Thoracic aorta (tissue), 2 donors: ENCODE results near the gene PMEPA1. TPM values are rescaled to one million over a fixed set of nuclear protein-coding genes. Genes with fewer than 3 reads are reported as not detected.

Source experiments
- ATAC-seq: fragments of 150-250 bp; one replicate; pipeline ENCODE4 v1.8.0; 2017; ENCODE audit warnings: low read depth; ENCODE audit not compliant: insufficient number of reproducible peaks, low FRiP score
- DNase-seq: peaks from one replicate; pipeline ENCODE4 v3.0.0-alpha.2; 2020; ENCODE audit warnings: low spot score
- H3K27ac ChIP-seq, 2 donors: fragments of 200-600 bp; sonication (generic); 1 replicate in 1 of 2; 2 replicates in 1 of 2; pipeline ENCODE4 v1.5.1; 2016; ENCODE audit warnings: mild to moderate bottlenecking in 2 of 2, moderate library complexity in 2 of 2
- H3K27me3 ChIP-seq: fragments of 200-600 bp; sonication (generic); replicated peaks from 2 replicates; pipeline ENCODE4 v1.6.0; 2016; ENCODE audit warnings: mild to moderate bottlenecking; ENCODE audit not compliant: insufficient read depth
- H3K36me3 ChIP-seq: fragments of 200-600 bp; sonication (generic); one replicate; pipeline ENCODE4 v1.5.1; 2016
- H3K4me1 ChIP-seq, 2 donors: fragments of 200-600 bp; sonication (generic); 1 replicate in 1 of 2; 2 replicates in 1 of 2; pipeline versions ENCODE4 v1.5.1 to v1.6.0; 2016; ENCODE audit warnings: low read depth in 2 of 2, mild to moderate bottlenecking in 1 of 2; ENCODE audit not compliant: control insufficient read depth in 1 of 2
- H3K4me3 ChIP-seq: fragments of 200-600 bp; sonication (generic); 2 replicates; pipeline ENCODE4 v1.5.1; 2016; ENCODE audit warnings: mild to moderate bottlenecking
- H3K9me3 ChIP-seq: fragments of 200-600 bp; sonication (generic); 2 replicates; pipeline ENCODE4 v1.5.1; 2016
- CTCF ChIP-seq: fragments of 200-600 bp; sonication (generic); IDR thresholded peaks from one replicate; pipeline ENCODE4 v1.5.1; 2019; ENCODE audit warnings: antibody characterized with exemption
- total RNA-seq, 2 donors: library from RNA; depleted of rRNA; stranded (reverse); fragments of >200 nt; gene quantifications; one replicate each; pipeline versions ENCODE4 v1.1.0 to v1.2.3, GENCODE V29; 2016

The PMEPA1 gene
- total RNA-seq, 2 donors from 2014 or later, result 68.4 to 104 TPM

GRCh38 chr20:57628047-57628961 is 81.5 kb downstream of the PMEPA1 start:
- peaks cover 4 to 14% of the 10 kb centered on the region in 2 donors for H3K4me1 ChIP-seq
- DNase-seq, result no peak
- no peak for ATAC-seq
- no peaks in the 10 kb centered on the region for H3K27me3 ChIP-seq
- H3K27ac ChIP-seq, result peak overlapping the region; percentile 36 to 55
- H3K9me3 ChIP-seq, result no peaks in the 10 kb centered on the region
- TF ChIP-seq CTCF, result no peak
- no peaks in the 10 kb centered on the region for H3K36me3 ChIP-seq
- peak overlapping the region; percentile 8 for H3K4me3 ChIP-seq

DNA sequence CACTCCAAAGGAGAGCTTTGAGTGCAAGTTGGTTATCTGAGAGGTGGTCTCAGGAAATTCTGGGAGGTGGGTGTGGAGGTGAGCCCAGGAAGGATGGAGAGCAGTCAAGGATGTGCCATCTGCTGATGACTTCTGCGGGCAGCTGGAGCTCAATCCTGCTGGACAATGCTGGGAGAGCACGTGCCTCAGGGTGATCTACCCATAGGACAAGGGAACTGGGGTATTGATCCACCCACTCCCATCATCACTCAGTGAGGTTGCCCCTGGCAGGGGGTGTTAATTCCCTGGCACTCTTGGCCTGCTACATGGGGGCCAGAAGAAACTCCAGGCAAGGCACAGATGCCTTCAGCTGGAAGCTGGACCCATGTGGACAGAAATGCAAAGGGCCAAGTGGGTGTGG is 82.5 kb downstream of the PMEPA1 start:
- peak overlapping the region; percentile 11 to 57 for H3K27ac ChIP-seq
- ATAC-seq, result no peak

DNA sequence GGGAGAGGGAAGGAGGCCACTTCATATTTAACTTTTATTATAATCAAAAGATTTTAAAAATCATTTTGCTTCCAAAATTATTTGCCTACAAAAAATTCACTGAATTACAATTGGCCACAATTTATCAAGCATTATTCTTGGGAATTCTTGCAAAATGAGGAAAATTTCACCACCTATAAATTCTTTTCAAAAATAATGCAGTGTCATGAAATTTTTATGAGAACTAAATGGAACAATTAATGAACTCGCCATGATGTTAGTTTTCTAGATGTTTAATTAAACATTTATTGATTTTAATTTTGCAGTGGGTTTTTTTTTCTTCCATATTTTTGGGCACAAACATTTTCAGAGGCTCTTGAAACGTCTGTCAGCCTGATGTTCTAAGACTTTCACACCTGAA is 83.8 kb downstream of the PMEPA1 start:
- no peak for DNase-seq
- no peaks in the 10 kb centered on the region for H3K27me3 ChIP-seq
- H3K36me3 ChIP-seq, result no peaks in the 10 kb centered on the region
- H3K9me3 ChIP-seq, result no peaks in the 10 kb centered on the region
- TF ChIP-seq CTCF, result no peak
- ATAC-seq, result no peak
- H3K27ac ChIP-seq, result no peak overlapping the region
- peaks cover 4 to 14% of the 10 kb centered on the region in 2 donors for H3K4me1 ChIP-seq
- no peak overlapping the region for H3K4me3 ChIP-seq

More for the DNA sequence above, 82.5 kb downstream of the PMEPA1 start:
- Histone ChIP-seq H3K36me3 (no peaks in the 10 kb centered on the region), H3K4me3 (no peak overlapping the region), H3K27me3 (no peaks in the 10 kb centered on the region), H3K4me1 (peaks cover 4 to 14% of the 10 kb centered on the region in 2 donors), H3K9me3 (no peaks in the 10 kb centered on the region)
- no peak for TF ChIP-seq CTCF
- DNase-seq, result no peak

- TF ChIP-seq CTCF, result no peak
- H3K9me3 ChIP-seq, result no peaks in the 10 kb centered on the region
- H3K27me3 ChIP-seq, result no peaks in the 10 kb centered on the region
- H3K27ac ChIP-seq, result no peak overlapping the region
- H3K4me1 ChIP-seq, result peaks cover 4 to 14% of the 10 kb centered on the region in 2 donors
- DNase-seq (no peak), ATAC-seq (no peak)
- H3K36me3 ChIP-seq, result no peaks in the 10 kb centered on the region
- no peak overlapping the region for H3K4me3 ChIP-seq
These were observed 84.4 kb downstream of the PMEPA1 start for GRCh38 chr20:57625181-57625958.

GRCh38 chr20:57624124-57624523 is 85.7 kb downstream of the PMEPA1 start:
- Histone ChIP-seq H3K27ac (no peak overlapping the region), H3K9me3 (no peaks in the 10 kb centered on the region), H3K27me3 (no peaks in the 10 kb centered on the region), H3K36me3 (no peaks in the 10 kb centered on the region), H3K4me1 (peaks cover 4 to 14% of the 10 kb centered on the region in 2 donors), H3K4me3 (no peak overlapping the region)
- no peak for DNase-seq
- no peak for TF ChIP-seq CTCF
- no peak for ATAC-seq
